Stimulated activated naive B cell treated with anti-CD40 and anti-IgM and Interleukin-4, amounts not matched to agents 10 μg/mL and 1 μg/mL and 100 μg/mL, for 72 hours (primary cell): ENCODE results near the gene TENM4.
A peak's percentile ranks its signal among the peaks of the same experiment; 100 is the strongest.

Experiments used
- ATAC-seq, 2 donors: fragments of 150-1000 bp; cut with Tn5 transposase; replicated peaks; 2 replicates each; pipeline ENCODE4 v1.10.0; 2021; ENCODE audit warnings: moderate library complexity in 1 of 2
- DNase-seq: peaks from one replicate; pipeline ENCODE4 v3.0.0; 2021
- H3K27ac Mint-ChIP-seq: one replicate; pipeline ENCODE4 v1.8.0; 2022; ENCODE audit warnings: mild to moderate bottlenecking, mixed read lengths
- H3K27me3 Mint-ChIP-seq, 2 donors: one replicate each; pipeline ENCODE4 v1.8.0; 2022; ENCODE audit warnings: mixed read lengths in 2 of 2
- H3K36me3 Mint-ChIP-seq, 2 donors: one replicate each; pipeline ENCODE4 v1.8.0; 2022; ENCODE audit warnings: mixed read lengths in 2 of 2, mild to moderate bottlenecking in 1 of 2
- H3K4me1 Mint-ChIP-seq, 2 donors: one replicate each; pipeline ENCODE4 v1.8.0; 2022; ENCODE audit warnings: mixed read lengths in 2 of 2, mild to moderate bottlenecking in 1 of 2
- H3K4me3 Mint-ChIP-seq, 2 donors: one replicate each; pipeline ENCODE4 v1.8.0; 2022; ENCODE audit warnings: mild to moderate bottlenecking in 2 of 2, mixed read lengths in 2 of 2, moderate library complexity in 1 of 2
- H3K9me3 Mint-ChIP-seq, 2 donors: one replicate each; pipeline ENCODE4 v1.8.0; 2022; ENCODE audit warnings: mixed read lengths in 2 of 2, mild to moderate bottlenecking in 1 of 2

TENM4 gene

DNA sequence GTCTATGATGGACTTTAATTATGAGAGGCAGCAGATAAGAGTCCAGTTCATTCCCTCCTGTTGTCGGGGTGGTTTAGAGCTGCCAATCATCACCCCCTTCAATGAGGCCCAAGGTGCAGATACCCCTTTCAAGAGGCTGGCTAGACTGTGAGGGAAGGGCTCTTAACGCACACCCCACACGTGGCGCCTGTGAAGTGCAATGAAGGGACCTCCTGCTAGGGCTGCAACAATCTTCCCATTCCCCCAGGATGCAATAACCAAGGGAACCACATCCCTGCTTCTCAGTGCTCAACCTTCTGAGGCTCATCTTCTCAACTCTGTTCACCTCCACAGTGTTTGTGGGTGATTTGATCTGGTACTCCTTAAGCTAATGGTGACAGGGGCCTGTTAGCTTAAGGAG lies 19.0 kb downstream of the TENM4 start:
- peaks cover 6 to 7% of the 10 kb centered on the region in 2 donors for H3K27me3 Mint-ChIP-seq
- H3K4me1 Mint-ChIP-seq, result no peaks in the 10 kb centered on the region
- no peak overlapping the region for H3K27ac Mint-ChIP-seq

GRCh38 chr11:79419120-79419519 lies 21.7 kb downstream of the TENM4 start:
- no peak for DNase-seq
- peaks cover 0 to 6% of the 10 kb centered on the region in 2 donors for H3K27me3 Mint-ChIP-seq
- no peak overlapping the region for H3K27ac Mint-ChIP-seq
- no peaks in the 10 kb centered on the region for H3K4me1 Mint-ChIP-seq
- no peak overlapping the region for H3K4me3 Mint-ChIP-seq
- H3K36me3 Mint-ChIP-seq, result no peaks in the 10 kb centered on the region
- peaks cover 0 to 6% of the 10 kb centered on the region in 2 donors for H3K9me3 Mint-ChIP-seq
- no peak for ATAC-seq

More for the DNA sequence above, 19.0 kb downstream of the TENM4 start:
- H3K4me3 Mint-ChIP-seq, result no peak overlapping the region
- peaks cover 0 to 3% of the 10 kb centered on the region in 2 donors for H3K9me3 Mint-ChIP-seq
- DNase-seq (no peak), ATAC-seq (no peak)
- H3K36me3 Mint-ChIP-seq, result no peaks in the 10 kb centered on the region

DNA sequence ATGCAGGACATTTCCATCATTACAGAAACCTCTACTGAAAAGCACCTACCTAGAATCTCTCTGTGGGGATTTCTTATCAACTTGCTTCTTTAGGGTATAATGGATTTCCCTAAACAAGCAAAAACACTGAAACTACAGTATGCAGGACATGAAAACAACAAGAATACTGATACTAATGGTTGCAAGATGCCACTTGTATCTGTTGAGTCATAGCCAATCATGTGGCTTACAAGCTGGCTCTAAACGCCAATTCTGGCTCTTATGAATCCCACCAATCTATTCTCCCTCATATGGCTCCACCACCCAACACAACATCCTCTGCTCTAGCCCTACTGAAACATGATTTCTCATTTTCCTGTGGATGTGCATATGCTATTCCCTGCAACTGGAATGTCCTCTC lies 22.6 kb downstream of the TENM4 start:
- Mint-ChIP-seq H3K27ac (no peak overlapping the region), H3K9me3 (peaks cover 0 to 6% of the 10 kb centered on the region in 2 donors), H3K36me3 (no peaks in the 10 kb centered on the region), H3K27me3 (peaks cover 0 to under 1% of the 10 kb centered on the region in 2 donors), H3K4me3 (no peak overlapping the region), H3K4me1 (no peaks in the 10 kb centered on the region)
- no peak for DNase-seq
- ATAC-seq, result no peak

- peaks cover 0 to 3% of the 10 kb centered on the region in 2 donors for H3K27me3 Mint-ChIP-seq
- no peaks in the 10 kb centered on the region for H3K36me3 Mint-ChIP-seq
- DNase-seq (no peak), ATAC-seq (no peak)
- no peak overlapping the region for H3K4me3 Mint-ChIP-seq
- H3K4me1 Mint-ChIP-seq, result peaks cover 0 to 1% of the 10 kb centered on the region in 2 donors
- H3K27ac Mint-ChIP-seq, result no peak overlapping the region
- peaks cover 0 to 6% of the 10 kb centered on the region in 2 donors for H3K9me3 Mint-ChIP-seq
These were observed 23.5 kb downstream of the TENM4 start for GRCh38 chr11:79417069-79417920.

DNA sequence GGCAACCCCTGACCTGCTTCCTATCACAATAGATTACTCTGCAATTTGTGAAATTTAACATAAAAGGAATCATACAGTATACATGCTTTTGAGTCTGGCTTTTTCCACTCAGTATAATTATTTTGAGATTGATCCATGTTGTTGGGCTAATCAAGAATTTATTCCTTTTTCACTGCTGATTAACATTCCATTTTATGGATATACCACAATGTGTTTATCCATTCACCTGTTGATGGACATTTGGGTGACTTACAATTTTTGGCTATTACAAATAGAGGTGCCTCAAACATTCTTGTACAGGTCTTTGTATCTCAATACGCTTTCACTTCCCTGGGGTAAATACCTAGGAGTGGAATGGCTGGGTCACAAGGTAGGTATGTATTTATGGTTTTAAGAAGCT lies 24.9 kb downstream of the TENM4 start:
- ATAC-seq (no peak), DNase-seq (no peak)
- Mint-ChIP-seq H3K4me1 (peaks cover 0 to 1% of the 10 kb centered on the region in 2 donors), H3K27ac (no peak overlapping the region), H3K27me3 (peaks cover 0 to 3% of the 10 kb centered on the region in 2 donors), H3K4me3 (no peak overlapping the region), H3K9me3 (peaks cover 0 to 6% of the 10 kb centered on the region in 2 donors), H3K36me3 (no peaks in the 10 kb centered on the region)

- no peaks in the 10 kb centered on the region for H3K36me3 Mint-ChIP-seq
- peaks cover 0 to 1% of the 10 kb centered on the region in 2 donors for H3K4me1 Mint-ChIP-seq
- ATAC-seq (no peak), DNase-seq (no peak)
- no peak overlapping the region for H3K27ac Mint-ChIP-seq
- peaks cover 0 to 6% of the 10 kb centered on the region in 2 donors for H3K9me3 Mint-ChIP-seq
- H3K4me3 Mint-ChIP-seq, result no peak overlapping the region
- peaks cover 0 to 3% of the 10 kb centered on the region in 2 donors for H3K27me3 Mint-ChIP-seq
These were observed 25.4 kb downstream of the TENM4 start for GRCh38 chr11:79415411-79415810.

DNA sequence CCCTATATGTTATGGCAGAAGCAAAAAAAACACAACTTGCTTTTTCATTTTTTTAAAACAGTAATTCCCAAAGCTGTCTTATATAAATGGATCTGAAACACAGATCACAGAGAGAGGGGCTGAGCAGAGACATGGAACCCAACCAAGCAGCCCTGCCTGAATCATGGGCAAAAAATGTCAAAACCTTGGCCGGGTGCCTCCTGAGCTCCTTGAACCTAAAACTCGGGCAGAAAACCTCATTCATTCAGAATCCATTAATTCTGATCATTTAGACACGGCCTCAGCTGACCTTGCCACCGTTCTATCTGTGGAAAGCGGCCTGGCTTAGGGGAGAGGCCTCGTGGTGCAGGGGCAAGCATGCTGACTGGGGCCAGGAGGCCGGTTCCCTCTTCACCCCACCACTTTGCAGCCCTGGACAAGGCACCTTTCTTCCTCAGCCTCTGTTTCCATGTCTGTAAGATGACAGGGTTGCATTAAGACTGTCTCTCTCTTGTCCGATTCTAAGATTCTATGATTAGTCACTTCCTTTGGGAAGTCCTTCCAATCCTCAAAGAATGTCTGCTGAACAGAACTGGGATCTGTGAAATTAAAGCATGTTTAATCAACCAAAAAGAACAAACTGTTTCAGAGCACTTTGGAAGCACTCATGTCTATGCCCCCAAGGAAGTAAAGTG lies 26.0 kb downstream of the TENM4 start:
- H3K27me3 Mint-ChIP-seq, result peaks cover 3 to 5% of the 10 kb centered on the region in 2 donors
- H3K36me3 Mint-ChIP-seq, result no peaks in the 10 kb centered on the region
- peaks cover 0 to 4% of the 10 kb centered on the region in 2 donors for H3K4me1 Mint-ChIP-seq
- ATAC-seq (no peak), DNase-seq (no peak)
- peaks cover 0 to 6% of the 10 kb centered on the region in 2 donors for H3K9me3 Mint-ChIP-seq
- no peak overlapping the region for H3K4me3 Mint-ChIP-seq
- H3K27ac Mint-ChIP-seq, result no peak overlapping the region

- Mint-ChIP-seq H3K4me1 (peaks cover 0 to 4% of the 10 kb centered on the region in 2 donors), H3K36me3 (no peaks in the 10 kb centered on the region), H3K4me3 (no peak overlapping the region), H3K27me3 (peaks cover 3 to 5% of the 10 kb centered on the region in 2 donors), H3K27ac (no peak overlapping the region), H3K9me3 (peaks cover 0 to 6% of the 10 kb centered on the region in 2 donors)
- ATAC-seq (no peak), DNase-seq (no peak)
These were observed 26.8 kb downstream of the TENM4 start for GRCh38 chr11:79414041-79414440.

- no peak for DNase-seq
- peaks cover 0 to 4% of the 10 kb centered on the region in 2 donors for H3K4me1 Mint-ChIP-seq
- H3K36me3 Mint-ChIP-seq, result no peaks in the 10 kb centered on the region
- peaks cover 0 to 7% of the 10 kb centered on the region in 2 donors for H3K9me3 Mint-ChIP-seq
- ATAC-seq, result no peak
- H3K27me3 Mint-ChIP-seq, result peaks cover 3 to 5% of the 10 kb centered on the region in 2 donors
- H3K27ac Mint-ChIP-seq, result no peak overlapping the region
- H3K4me3 Mint-ChIP-seq, result no peak overlapping the region
These were observed 27.6 kb downstream of the TENM4 start for GRCh38 chr11:79413268-79413667.

DNA sequence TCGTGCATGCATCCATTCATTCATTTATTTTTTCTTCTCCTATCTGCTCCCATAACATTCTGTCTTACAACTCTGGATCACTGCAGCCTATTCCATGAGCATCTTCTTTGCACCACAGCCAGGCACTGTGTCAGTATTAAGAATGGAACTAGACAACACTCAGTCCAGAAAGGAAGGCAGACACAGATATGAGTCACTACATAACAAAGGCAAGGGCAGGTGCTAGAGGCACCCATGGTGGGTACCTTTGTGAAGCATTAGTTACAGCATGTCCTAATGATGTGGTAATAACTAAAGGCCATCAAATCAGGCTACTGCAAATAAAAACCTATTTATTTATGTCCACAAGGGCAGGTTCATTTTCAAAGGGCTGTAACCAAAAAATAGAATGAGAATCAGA lies 28.1 kb downstream of the TENM4 start:
- H3K27ac Mint-ChIP-seq, result no peak overlapping the region
- H3K4me1 Mint-ChIP-seq, result peaks cover 0 to 4% of the 10 kb centered on the region in 2 donors
- peak in 1 of 2 donors; percentile 78 for ATAC-seq
- no peak overlapping the region for H3K4me3 Mint-ChIP-seq
- peaks cover 0 to 7% of the 10 kb centered on the region in 2 donors for H3K9me3 Mint-ChIP-seq
- no peaks in the 10 kb centered on the region for H3K36me3 Mint-ChIP-seq
- peaks cover 3 to 5% of the 10 kb centered on the region in 2 donors for H3K27me3 Mint-ChIP-seq
- DNase-seq, result no peak

DNA sequence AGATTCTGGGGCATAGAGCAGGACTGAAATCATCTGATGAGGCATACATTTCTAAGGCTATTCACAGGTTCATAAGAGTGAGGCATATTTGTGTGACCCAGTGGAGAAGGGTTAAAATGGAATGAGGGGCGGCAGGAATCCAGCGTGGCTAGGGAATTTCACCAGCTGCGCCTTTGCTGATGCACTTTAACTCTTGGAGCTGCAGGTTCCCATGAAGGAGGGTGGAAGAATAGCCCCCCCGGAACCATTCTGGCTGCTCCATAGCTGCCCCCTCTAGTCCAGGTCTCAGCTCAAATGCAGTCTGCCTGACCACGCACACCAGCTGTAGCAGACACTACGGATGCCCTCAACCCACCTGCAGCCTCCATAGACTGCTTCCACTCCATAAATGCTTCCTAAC lies 31.5 kb downstream of the TENM4 start:
- ATAC-seq (no peak), DNase-seq (no peak)
- Mint-ChIP-seq H3K27me3 (peaks cover 3 to 5% of the 10 kb centered on the region in 2 donors), H3K36me3 (no peaks in the 10 kb centered on the region), H3K9me3 (peaks cover 0 to 2% of the 10 kb centered on the region in 2 donors), H3K4me3 (no peak overlapping the region), H3K27ac (no peak overlapping the region), H3K4me1 (peaks cover 0 to 10% of the 10 kb centered on the region in 2 donors)

- ATAC-seq (peak; percentile 58 to 91), DNase-seq (no peak)
- Mint-ChIP-seq H3K4me1 (peaks cover 0 to 10% of the 10 kb centered on the region in 2 donors), H3K9me3 (peaks cover 0 to 5% of the 10 kb centered on the region in 2 donors), H3K27ac (no peak overlapping the region), H3K36me3 (no peaks in the 10 kb centered on the region), H3K4me3 (no peak overlapping the region), H3K27me3 (peaks cover 4 to 17% of the 10 kb centered on the region in 2 donors)
These were observed 34.5 kb downstream of the TENM4 start for GRCh38 chr11:79406376-79406775.

GRCh38 chr11:79404806-79405205 lies 36.0 kb downstream of the TENM4 start:
- peaks cover 4 to 14% of the 10 kb centered on the region in 2 donors for H3K27me3 Mint-ChIP-seq
- peaks cover 0 to 5% of the 10 kb centered on the region in 2 donors for H3K9me3 Mint-ChIP-seq
- DNase-seq, result no peak
- ATAC-seq, result no peak
- H3K4me3 Mint-ChIP-seq, result no peak overlapping the region
- H3K36me3 Mint-ChIP-seq, result no peaks in the 10 kb centered on the region
- H3K4me1 Mint-ChIP-seq, result peaks cover 0 to 8% of the 10 kb centered on the region in 2 donors
- no peak overlapping the region for H3K27ac Mint-ChIP-seq

DNA sequence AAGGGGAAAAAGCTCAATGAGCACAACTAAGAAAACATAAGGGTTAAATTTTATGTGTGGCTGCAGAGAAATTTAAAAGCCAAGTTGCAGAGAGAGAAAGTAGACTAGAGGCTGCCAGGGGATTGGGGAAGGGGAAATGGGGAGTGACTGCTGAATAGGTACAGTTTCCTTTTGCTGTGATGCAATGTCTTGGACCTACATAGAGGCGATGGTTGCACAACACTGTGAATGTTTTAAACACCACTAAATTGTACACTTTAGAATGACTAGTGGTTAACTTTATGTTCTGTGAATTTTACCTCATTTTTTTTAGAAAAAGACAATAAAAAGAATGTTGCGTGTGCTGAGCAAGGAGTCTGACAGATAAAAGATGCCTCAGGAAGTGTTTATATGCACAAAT lies 36.5 kb downstream of the TENM4 start:
- no peak overlapping the region for H3K27ac Mint-ChIP-seq
- H3K27me3 Mint-ChIP-seq, result peaks cover 4 to 14% of the 10 kb centered on the region in 2 donors
- H3K9me3 Mint-ChIP-seq, result peaks cover 0 to 5% of the 10 kb centered on the region in 2 donors
- no peak for DNase-seq
- peaks cover 0 to 8% of the 10 kb centered on the region in 2 donors for H3K4me1 Mint-ChIP-seq
- no peak overlapping the region for H3K4me3 Mint-ChIP-seq
- H3K36me3 Mint-ChIP-seq, result no peaks in the 10 kb centered on the region
- no peak for ATAC-seq
